ENCODE data around the gene RNLS.

The RNLS gene

GRCh38 chr10:88515235-88515634 is 67.9 kb downstream of the RNLS start:
- DNase-seq (ENCODE audit: low read depth), result no peak
- no peak overlapping the region for H3K4me3 ChIP-seq (ENCODE audit: low read depth, low read length)
- TF ChIP-seq CTCF (IDR thresholded peaks at IDR 0.05; ENCODE audit: control insufficient read depth, extremely low read depth, insufficient read depth), result no peak

GRCh38 chr10:88512599-88512998 is 70.5 kb downstream of the RNLS start:
- no peak for DNase-seq (ENCODE audit: low read depth)
- no peak for TF ChIP-seq CTCF (IDR thresholded peaks at IDR 0.05; ENCODE audit: control insufficient read depth, extremely low read depth, insufficient read depth)
- no peak overlapping the region for H3K4me3 ChIP-seq (ENCODE audit: low read depth, low read length)

- DNase-seq (ENCODE audit: low read depth), result no peak
- no peak overlapping the region for H3K4me3 ChIP-seq (ENCODE audit: low read depth, low read length)
- no peak for TF ChIP-seq CTCF (IDR thresholded peaks at IDR 0.05; ENCODE audit: control insufficient read depth, extremely low read depth, insufficient read depth)
Measured at GRCh38 chr10:88508796-88509195, 74.3 kb downstream of the RNLS start.

GRCh38 chr10:88507826-88508453 is 75.2 kb downstream of the RNLS start:
- no peak overlapping the region for H3K4me3 ChIP-seq (ENCODE audit: low read depth, low read length)
- TF ChIP-seq CTCF (IDR thresholded peaks at IDR 0.05; ENCODE audit: control insufficient read depth, extremely low read depth, insufficient read depth), result no peak
- DNase-seq (ENCODE audit: low read depth), result no peak

GRCh38 chr10:88507404-88507803 is 75.7 kb downstream of the RNLS start:
- no peak for DNase-seq (ENCODE audit: low read depth)
- H3K4me3 ChIP-seq (ENCODE audit: low read depth, low read length), result no peak overlapping the region
- TF ChIP-seq CTCF (IDR thresholded peaks at IDR 0.05; ENCODE audit: control insufficient read depth, extremely low read depth, insufficient read depth), result no peak

GRCh38 chr10:88505680-88506215 is 77.4 kb downstream of the RNLS start:
- no peak for DNase-seq (ENCODE audit: low read depth)
- TF ChIP-seq CTCF (IDR thresholded peaks at IDR 0.05; ENCODE audit: control insufficient read depth, extremely low read depth, insufficient read depth), result no peak
- no peak overlapping the region for H3K4me3 ChIP-seq (ENCODE audit: low read depth, low read length)

GRCh38 chr10:88505265-88505664 is 77.9 kb downstream of the RNLS start:
- TF ChIP-seq CTCF (IDR thresholded peaks at IDR 0.05; ENCODE audit: control insufficient read depth, extremely low read depth, insufficient read depth), result no peak
- no peak for DNase-seq (ENCODE audit: low read depth)

More at GRCh38 chr10:88505265-88505664, 77.9 kb downstream of the RNLS start:
- no peak overlapping the region for H3K4me3 ChIP-seq (ENCODE audit: low read depth, low read length)
